ENCODE measurements around the gene TNFRSF21.
A peak's percentile ranks its signal among the peaks of the same experiment; 100 is the strongest.

Gene TNFRSF21

DNA sequence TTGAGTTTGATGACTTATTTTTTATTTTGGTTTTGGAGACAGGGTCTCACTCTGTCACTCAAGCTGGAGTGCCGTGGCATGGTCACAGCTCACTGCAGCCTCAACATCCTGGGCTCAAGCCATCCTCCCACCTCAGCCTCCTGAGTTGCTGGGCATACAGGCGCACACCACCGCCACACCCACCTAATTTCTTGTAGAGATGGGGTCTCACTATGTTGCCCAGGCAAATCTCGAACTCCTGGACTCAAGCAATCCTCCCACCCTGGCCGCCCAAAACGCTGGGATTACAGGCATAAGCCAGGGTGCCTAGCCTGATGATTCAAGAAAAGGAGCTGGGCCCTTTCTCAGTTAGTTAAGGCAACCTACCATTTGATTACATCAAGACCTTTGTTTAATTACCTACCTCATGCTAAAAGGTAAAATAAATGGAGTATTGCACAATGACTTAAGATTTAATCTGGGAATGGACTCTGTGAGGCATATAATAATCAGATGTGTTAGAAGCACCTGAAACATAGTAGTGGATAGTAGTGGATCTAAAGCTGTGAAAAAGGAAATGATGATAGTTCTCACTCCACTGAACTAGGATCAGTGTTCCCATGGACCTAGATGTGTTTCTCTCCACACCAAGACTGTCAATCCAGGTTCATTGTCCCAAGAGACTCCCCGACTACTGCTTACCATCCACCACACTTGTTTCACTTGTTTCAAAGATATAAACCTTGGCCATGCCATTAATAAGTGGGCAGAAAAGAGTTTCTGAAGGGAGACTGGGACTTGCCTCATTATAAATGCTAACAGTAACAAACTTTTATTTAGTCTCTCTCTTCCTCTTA is 2.1 kb downstream of the TNFRSF21 start:
- Histone ChIP-seq H3K27me3 (ENCODE audit: control insufficient read depth in 5 of 5, insufficient read depth in 4 of 5, low read length in 5 of 5) (no peaks in the 10 kb centered on the region), H3K9ac (ENCODE audit: low read length in 5 of 5) (peak overlapping the region; percentile 22 to 86 (median 76)), H3K27ac (ENCODE audit: low read depth, low read length) (peak overlapping the region; percentile 77), H3K4me1 (ENCODE audit: control insufficient read depth in 5 of 5, insufficient read depth in 5 of 5, low read length in 5 of 5) (peaks cover 0 to 62% (median 56%) of the 10 kb centered on the region in 5 donors), H3K9me3 (ENCODE audit: control insufficient read depth in 5 of 5, low read length in 5 of 5) (no peaks in the 10 kb centered on the region), H3K36me3 (ENCODE audit: control insufficient read depth in 5 of 5, insufficient read depth in 5 of 5, low read length in 5 of 5) (no peaks in the 10 kb centered on the region), H3K4me3 (ENCODE audit: low read depth in 1 of 5, low read length in 5 of 5) (peak overlapping the region; percentile 83 to 94 (median 91))

DNA sequence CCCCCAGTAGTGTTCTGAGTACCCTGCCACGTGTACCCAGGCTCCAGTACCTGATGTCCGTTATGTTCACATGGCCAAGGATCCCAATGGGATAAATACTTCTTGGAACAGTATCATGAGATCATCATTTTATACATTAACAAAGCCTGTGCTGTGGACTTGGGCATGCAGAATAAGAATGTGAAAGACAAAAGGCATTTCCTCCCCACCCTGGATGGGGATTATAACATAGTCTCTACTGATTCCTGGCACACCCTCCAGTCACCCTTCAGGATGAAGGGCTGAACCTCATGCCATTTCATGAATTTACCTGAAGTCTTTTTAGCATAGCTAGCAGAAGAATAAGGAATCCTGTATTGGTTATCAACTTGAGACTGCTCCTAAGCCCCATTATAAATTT is 2.8 kb downstream of the TNFRSF21 start:
- Histone ChIP-seq H3K9me3 (ENCODE audit: control insufficient read depth in 5 of 5, low read length in 5 of 5) (no peaks in the 10 kb centered on the region), H3K9ac (ENCODE audit: low read length in 5 of 5) (peak overlapping the region in 1 of 5 donors; percentile 35), H3K36me3 (ENCODE audit: control insufficient read depth in 5 of 5, insufficient read depth in 5 of 5, low read length in 5 of 5) (no peaks in the 10 kb centered on the region), H3K27ac (ENCODE audit: low read depth, low read length) (peak overlapping the region; percentile 22), H3K4me3 (ENCODE audit: low read depth in 1 of 5, low read length in 5 of 5) (peak overlapping the region; percentile 18 to 91 (median 83)), H3K27me3 (ENCODE audit: control insufficient read depth in 5 of 5, insufficient read depth in 4 of 5, low read length in 5 of 5) (no peaks in the 10 kb centered on the region), H3K4me1 (ENCODE audit: control insufficient read depth in 5 of 5, insufficient read depth in 5 of 5, low read length in 5 of 5) (peaks cover 0 to 68% (median 62%) of the 10 kb centered on the region in 5 donors)

DNA sequence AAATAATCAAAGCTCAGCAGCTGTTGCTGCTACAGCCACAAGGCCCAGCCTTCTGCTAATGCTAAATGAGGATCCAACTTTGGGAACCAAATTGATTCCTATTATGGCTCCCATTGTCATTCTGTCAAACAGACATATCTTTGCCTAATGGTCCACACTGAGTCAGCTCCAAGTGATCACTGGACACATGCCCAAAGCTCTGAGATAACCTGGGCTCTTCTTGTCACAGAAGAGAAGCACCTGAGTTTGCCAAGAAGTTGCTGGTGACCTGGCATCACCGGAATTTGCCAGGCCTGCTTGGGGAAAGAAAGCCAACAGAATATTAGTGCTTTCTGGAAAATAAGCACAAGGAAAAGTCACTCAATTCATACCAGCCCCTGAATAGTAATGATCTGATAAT is 5.8 kb downstream of the TNFRSF21 start:
- Histone ChIP-seq H3K4me3 (ENCODE audit: low read depth in 1 of 5, low read length in 5 of 5) (no peak overlapping the region), H3K27ac (ENCODE audit: low read depth, low read length) (peak overlapping the region; percentile 3), H3K9ac (ENCODE audit: low read length in 5 of 5) (no peak overlapping the region), H3K27me3 (ENCODE audit: control insufficient read depth in 5 of 5, insufficient read depth in 4 of 5, low read length in 5 of 5) (no peaks in the 10 kb centered on the region), H3K4me1 (ENCODE audit: control insufficient read depth in 5 of 5, insufficient read depth in 5 of 5, low read length in 5 of 5) (peaks cover 0 to 79% (median 52%) of the 10 kb centered on the region in 5 donors), H3K36me3 (ENCODE audit: control insufficient read depth in 5 of 5, insufficient read depth in 5 of 5, low read length in 5 of 5) (no peaks in the 10 kb centered on the region), H3K9me3 (ENCODE audit: control insufficient read depth in 5 of 5, low read length in 5 of 5) (no peaks in the 10 kb centered on the region)

DNA sequence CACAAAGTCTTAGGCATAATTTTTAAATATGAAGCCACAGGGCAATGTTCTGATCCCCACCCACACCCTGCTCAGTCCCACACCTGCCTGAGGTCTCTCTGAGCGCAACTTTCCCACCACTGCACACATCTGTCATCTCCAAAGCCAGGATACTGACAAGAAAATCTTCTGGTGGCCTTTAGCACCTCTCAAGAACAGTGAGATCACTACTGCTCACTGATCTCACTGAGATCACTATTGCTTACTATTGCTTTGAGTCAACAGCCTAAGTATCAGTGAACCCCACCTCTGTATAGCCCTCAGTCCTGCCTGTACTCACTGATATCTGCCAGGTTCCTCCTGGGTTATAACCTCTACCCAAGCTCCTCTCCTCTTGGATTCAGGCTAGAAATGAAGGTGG is 6.4 kb downstream of the TNFRSF21 start:
- Histone ChIP-seq H3K9ac (ENCODE audit: low read length in 5 of 5) (no peak overlapping the region), H3K27ac (ENCODE audit: low read depth, low read length) (peak overlapping the region; percentile 3), H3K27me3 (ENCODE audit: control insufficient read depth in 5 of 5, insufficient read depth in 4 of 5, low read length in 5 of 5) (no peaks in the 10 kb centered on the region), H3K4me3 (ENCODE audit: low read depth in 1 of 5, low read length in 5 of 5) (no peak overlapping the region), H3K4me1 (ENCODE audit: control insufficient read depth in 5 of 5, insufficient read depth in 5 of 5, low read length in 5 of 5) (peaks cover 0 to 74% (median 46%) of the 10 kb centered on the region in 5 donors), H3K36me3 (ENCODE audit: control insufficient read depth in 5 of 5, insufficient read depth in 5 of 5, low read length in 5 of 5) (no peaks in the 10 kb centered on the region), H3K9me3 (ENCODE audit: control insufficient read depth in 5 of 5, low read length in 5 of 5) (no peaks in the 10 kb centered on the region)

DNA sequence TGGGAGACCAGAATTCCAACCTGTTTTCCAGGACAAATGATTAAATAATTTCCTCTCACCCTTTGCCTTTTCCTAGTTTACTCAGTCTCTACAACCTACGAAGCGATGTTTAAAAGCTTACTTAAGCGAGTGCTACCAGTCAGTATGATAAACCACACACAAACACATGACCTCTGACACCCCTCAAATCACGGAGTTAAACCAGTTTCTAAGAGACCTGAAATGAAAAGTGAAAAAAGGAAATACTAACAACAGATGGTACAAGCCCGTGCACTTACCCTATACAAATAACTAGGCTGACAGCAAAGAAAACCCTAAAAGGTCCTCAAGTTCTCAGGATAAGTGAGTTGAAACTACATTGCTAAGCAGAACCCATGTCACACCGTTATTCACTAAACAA is 7.7 kb downstream of the TNFRSF21 start:
- no peaks in the 10 kb centered on the region for H3K36me3 ChIP-seq (ENCODE audit: control insufficient read depth in 5 of 5, insufficient read depth in 5 of 5, low read length in 5 of 5)
- peak overlapping the region; percentile 37 for H3K27ac ChIP-seq (ENCODE audit: low read depth, low read length)
- no peak overlapping the region for H3K4me3 ChIP-seq (ENCODE audit: low read depth in 1 of 5, low read length in 5 of 5)
- H3K27me3 ChIP-seq (ENCODE audit: control insufficient read depth in 5 of 5, insufficient read depth in 4 of 5, low read length in 5 of 5): no peaks in the 10 kb centered on the region
- peaks cover 0 to 71% (median 35%) of the 10 kb centered on the region in 5 donors for H3K4me1 ChIP-seq (ENCODE audit: control insufficient read depth in 5 of 5, insufficient read depth in 5 of 5, low read length in 5 of 5)
- H3K9ac ChIP-seq (ENCODE audit: low read length in 5 of 5): no peak overlapping the region
- H3K9me3 ChIP-seq (ENCODE audit: control insufficient read depth in 5 of 5, low read length in 5 of 5): no peaks in the 10 kb centered on the region

DNA sequence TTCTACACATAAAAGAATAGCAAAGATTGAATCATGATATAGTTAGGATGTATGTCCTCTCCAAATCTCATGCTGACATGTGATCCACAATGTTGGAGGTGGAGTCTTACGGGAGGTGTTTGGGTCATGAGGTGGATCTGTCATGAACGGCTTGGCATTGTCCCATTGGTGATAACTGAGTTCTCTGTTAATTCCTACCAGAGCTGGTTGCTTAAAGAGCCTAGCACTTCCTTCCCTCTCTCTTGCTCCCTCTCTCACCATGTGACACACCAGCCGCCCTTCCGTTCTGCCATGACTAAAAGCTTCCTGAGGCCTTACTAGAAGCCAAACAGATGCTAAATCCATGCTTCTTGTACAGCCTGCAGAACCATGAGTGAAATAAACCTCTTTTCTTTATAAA is 8.3 kb downstream of the TNFRSF21 start:
- H3K4me1 ChIP-seq (ENCODE audit: control insufficient read depth in 5 of 5, insufficient read depth in 5 of 5, low read length in 5 of 5): peaks cover 0 to 70% (median 29%) of the 10 kb centered on the region in 5 donors
- H3K27ac ChIP-seq (ENCODE audit: low read depth, low read length): peak overlapping the region; percentile 37

DNA sequence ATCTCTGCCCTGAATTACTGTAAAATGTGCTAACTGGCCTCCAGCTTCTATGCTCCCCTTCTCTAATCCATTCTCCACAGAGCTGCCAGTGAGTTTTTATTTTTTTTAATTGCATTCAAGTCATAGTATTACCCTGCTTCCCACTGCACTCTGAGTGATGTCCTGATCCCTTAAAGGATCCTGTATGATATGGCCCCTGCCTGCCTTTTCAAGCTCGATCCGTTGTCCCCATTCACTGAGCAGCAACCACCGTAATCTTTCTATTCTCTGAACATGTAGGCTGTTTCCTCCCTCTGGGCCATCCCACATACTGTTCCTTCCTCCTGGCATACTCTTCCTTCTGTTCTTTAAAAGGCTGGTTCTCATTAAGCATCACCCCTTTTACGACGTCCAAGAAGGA is 9.3 kb downstream of the TNFRSF21 start:
- no peaks in the 10 kb centered on the region for H3K9me3 ChIP-seq (ENCODE audit: control insufficient read depth in 5 of 5, low read length in 5 of 5)

More for the DNA sequence above, 8.3 kb downstream of the TNFRSF21 start:
- H3K4me3 ChIP-seq (ENCODE audit: low read depth in 1 of 5, low read length in 5 of 5): no peak overlapping the region
- H3K9ac ChIP-seq (ENCODE audit: low read length in 5 of 5): no peak overlapping the region
- H3K36me3 ChIP-seq (ENCODE audit: control insufficient read depth in 5 of 5, insufficient read depth in 5 of 5, low read length in 5 of 5): no peaks in the 10 kb centered on the region
- H3K27me3 ChIP-seq (ENCODE audit: control insufficient read depth in 5 of 5, insufficient read depth in 4 of 5, low read length in 5 of 5): no peaks in the 10 kb centered on the region
- no peaks in the 10 kb centered on the region for H3K9me3 ChIP-seq (ENCODE audit: control insufficient read depth in 5 of 5, low read length in 5 of 5)

DNA sequence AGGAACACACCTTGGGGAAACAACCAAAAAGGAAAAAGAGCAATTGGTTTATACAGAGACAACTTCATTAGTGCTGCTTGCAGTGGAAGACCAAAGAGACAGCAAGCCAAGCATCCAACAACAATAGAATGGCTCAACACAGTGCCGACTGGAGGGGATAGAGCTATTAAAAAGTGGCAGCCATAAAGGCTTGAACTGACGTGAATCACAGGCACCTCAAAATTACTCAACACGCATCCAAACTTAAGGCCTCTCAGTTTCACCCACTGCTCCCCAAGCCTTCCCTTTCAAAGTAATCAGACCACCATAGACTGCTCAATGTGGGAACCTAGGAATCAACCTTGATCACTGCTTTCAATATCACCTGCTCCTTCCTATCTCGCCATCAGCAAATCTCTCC is 9.7 kb downstream of the TNFRSF21 start:
- Histone ChIP-seq H3K4me1 (ENCODE audit: control insufficient read depth in 5 of 5, insufficient read depth in 5 of 5, low read length in 5 of 5) (peaks cover 2 to 56% (median 16%) of the 10 kb centered on the region in 5 donors), H3K4me3 (ENCODE audit: low read depth in 1 of 5, low read length in 5 of 5) (no peak overlapping the region), H3K9ac (ENCODE audit: low read length in 5 of 5) (no peak overlapping the region), H3K36me3 (ENCODE audit: control insufficient read depth in 5 of 5, insufficient read depth in 5 of 5, low read length in 5 of 5) (no peaks in the 10 kb centered on the region), H3K9me3 (ENCODE audit: control insufficient read depth in 5 of 5, low read length in 5 of 5) (no peaks in the 10 kb centered on the region), H3K27me3 (ENCODE audit: control insufficient read depth in 5 of 5, insufficient read depth in 4 of 5, low read length in 5 of 5) (no peaks in the 10 kb centered on the region), H3K27ac (ENCODE audit: low read depth, low read length) (no peak overlapping the region)

More for the DNA sequence above, 9.3 kb downstream of the TNFRSF21 start:
- H3K27me3 ChIP-seq (ENCODE audit: control insufficient read depth in 5 of 5, insufficient read depth in 4 of 5, low read length in 5 of 5): no peaks in the 10 kb centered on the region
- H3K4me3 ChIP-seq (ENCODE audit: low read depth in 1 of 5, low read length in 5 of 5): no peak overlapping the region
- no peak overlapping the region for H3K27ac ChIP-seq (ENCODE audit: low read depth, low read length)
- H3K9ac ChIP-seq (ENCODE audit: low read length in 5 of 5): no peak overlapping the region
- no peaks in the 10 kb centered on the region for H3K36me3 ChIP-seq (ENCODE audit: control insufficient read depth in 5 of 5, insufficient read depth in 5 of 5, low read length in 5 of 5)
- H3K4me1 ChIP-seq (ENCODE audit: control insufficient read depth in 5 of 5, insufficient read depth in 5 of 5, low read length in 5 of 5): peaks cover 2 to 60% (median 19%) of the 10 kb centered on the region in 5 donors

DNA sequence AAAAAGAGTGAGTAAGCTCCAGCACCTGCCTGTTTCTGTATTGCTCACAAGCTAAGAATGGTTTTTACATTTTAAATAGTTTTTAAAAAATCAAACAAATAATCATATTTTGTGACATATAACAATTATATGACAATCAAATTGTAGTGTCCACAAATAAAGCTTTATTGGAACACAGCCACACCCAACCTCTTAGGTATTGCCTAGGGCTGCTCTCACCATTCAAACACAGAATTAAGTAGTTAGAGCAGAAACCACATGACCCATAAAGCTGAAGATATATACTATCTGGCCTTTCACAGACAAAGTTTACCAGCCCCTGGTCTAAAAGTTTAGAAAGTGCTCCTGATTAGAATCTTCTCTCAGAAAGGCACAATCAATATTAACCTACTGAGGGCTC is 11.2 kb downstream of the TNFRSF21 start:
- H3K4me1 ChIP-seq (ENCODE audit: control insufficient read depth in 5 of 5, insufficient read depth in 5 of 5, low read length in 5 of 5): peaks cover 2 to 43% (median 12%) of the 10 kb centered on the region in 5 donors
- H3K4me3 ChIP-seq (ENCODE audit: low read depth in 1 of 5, low read length in 5 of 5): no peak overlapping the region
- H3K36me3 ChIP-seq (ENCODE audit: control insufficient read depth in 5 of 5, insufficient read depth in 5 of 5, low read length in 5 of 5): no peaks in the 10 kb centered on the region
- H3K27me3 ChIP-seq (ENCODE audit: control insufficient read depth in 5 of 5, insufficient read depth in 4 of 5, low read length in 5 of 5): no peaks in the 10 kb centered on the region
- no peak overlapping the region for H3K27ac ChIP-seq (ENCODE audit: low read depth, low read length)
- H3K9me3 ChIP-seq (ENCODE audit: control insufficient read depth in 5 of 5, low read length in 5 of 5): no peaks in the 10 kb centered on the region
- no peak overlapping the region for H3K9ac ChIP-seq (ENCODE audit: low read length in 5 of 5)

DNA sequence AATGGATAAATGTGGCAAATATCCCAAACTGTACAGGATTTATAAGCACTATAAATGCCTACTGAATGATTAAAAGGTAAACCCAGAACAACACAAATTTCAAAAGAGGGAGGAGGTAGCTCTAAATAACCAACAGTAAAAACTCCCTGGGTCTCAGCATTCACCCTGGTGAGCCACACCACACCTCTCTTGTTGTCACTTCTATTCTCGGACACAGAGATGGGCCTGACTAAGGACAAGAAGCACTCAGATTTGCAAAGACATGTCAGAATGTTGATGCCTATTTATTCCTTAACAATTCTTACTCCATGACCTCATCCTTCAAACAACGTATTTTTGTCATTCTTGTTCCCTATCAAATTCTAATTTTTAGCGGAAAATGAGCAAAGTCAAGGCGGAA is 14.7 kb downstream of the TNFRSF21 start:
- Histone ChIP-seq H3K4me3 (ENCODE audit: low read depth in 1 of 5, low read length in 5 of 5) (no peak overlapping the region), H3K27me3 (ENCODE audit: control insufficient read depth in 5 of 5, insufficient read depth in 4 of 5, low read length in 5 of 5) (no peaks in the 10 kb centered on the region), H3K36me3 (ENCODE audit: control insufficient read depth in 5 of 5, insufficient read depth in 5 of 5, low read length in 5 of 5) (peaks cover 0 to 5% (median 0%) of the 10 kb centered on the region in 5 donors), H3K4me1 (ENCODE audit: control insufficient read depth in 5 of 5, insufficient read depth in 5 of 5, low read length in 5 of 5) (peaks cover 0 to 18% (median 3%) of the 10 kb centered on the region in 5 donors), H3K27ac (ENCODE audit: low read depth, low read length) (no peak overlapping the region), H3K9me3 (ENCODE audit: control insufficient read depth in 5 of 5, low read length in 5 of 5) (peaks cover 2 to 18% (median 12%) of the 10 kb centered on the region in 5 donors), H3K9ac (ENCODE audit: low read length in 5 of 5) (no peak overlapping the region)
